ENCODE results near the gene SPAG9.

Gene SPAG9

GRCh38 chr17:51029568-51030463 lies 90.9 kb downstream of the SPAG9 start:
- DNase-seq: no peak

- no peak for DNase-seq
Measured at GRCh38 chr17:51029142-51029541, 91.5 kb downstream of the SPAG9 start.

GRCh38 chr17:51028176-51028863 lies 92.3 kb downstream of the SPAG9 start:
- DNase-seq: no peak

- DNase-seq: no peak
Measured at GRCh38 chr17:51018541-51018940, 102.1 kb downstream of the SPAG9 start.

- DNase-seq: no peak
Measured at GRCh38 chr17:51017270-51017669, 103.4 kb downstream of the SPAG9 start.

- DNase-seq: no peak
Measured at GRCh38 chr17:51016099-51016498, 104.6 kb downstream of the SPAG9 start.

- DNase-seq: no peak
Measured at GRCh38 chr17:51015145-51015558, 105.5 kb downstream of the SPAG9 start.

- DNase-seq: no peak
Measured at GRCh38 chr17:51014129-51014528, 106.5 kb downstream of the SPAG9 start.

- DNase-seq: no peak
Measured at GRCh38 chr17:51013322-51013721, 107.3 kb downstream of the SPAG9 start.

- no peak for DNase-seq
Measured at GRCh38 chr17:51012538-51012937, 108.1 kb downstream of the SPAG9 start.

GRCh38 chr17:51010173-51010675 lies 110.4 kb downstream of the SPAG9 start:
- no peak for DNase-seq

- no peak for DNase-seq
Measured at GRCh38 chr17:51006601-51007000, 114.1 kb downstream of the SPAG9 start.

- DNase-seq: no peak
Measured at GRCh38 chr17:51005768-51006167, 114.9 kb downstream of the SPAG9 start.

GRCh38 chr17:51004249-51004648 lies 116.4 kb downstream of the SPAG9 start:
- no peak for DNase-seq

GRCh38 chr17:51000835-51001638 lies 119.6 kb downstream of the SPAG9 start:
- peak in 1 of 4 experiments; percentile 5 for DNase-seq

GRCh38 chr17:50995668-50996067 lies 125.0 kb downstream of the SPAG9 start:
- DNase-seq: no peak

GRCh38 chr17:50993544-50993943 lies 127.1 kb downstream of the SPAG9 start:
- DNase-seq: no peak

GRCh38 chr17:50989149-50989548 lies 131.5 kb downstream of the SPAG9 start:
- DNase-seq: no peak

GRCh38 chr17:50988427-50988826 lies 132.2 kb downstream of the SPAG9 start:
- no peak for DNase-seq

- DNase-seq: no peak
Measured at GRCh38 chr17:50986989-50987660, 133.5 kb downstream of the SPAG9 start.

- no peak for DNase-seq
Measured at GRCh38 chr17:50981279-50981678, 139.4 kb downstream of the SPAG9 start.

GRCh38 chr17:50979524-50979927 lies 141.1 kb downstream of the SPAG9 start:
- no peak for DNase-seq
